Activated effector memory CD4-positive, alpha-beta T cell treated with anti-CD3 and anti-CD28 coated beads, Interleukin-2, amount 50 U/mL, for 16 hours (primary cell): ENCODE measurements around the gene IRF2BP2.
"Not testable (repeated sequence)": the region's sequence is repeated elsewhere in the genome, so short reads cannot be mapped to it uniquely, and the experiment has no call there.

Experiments used
- DNase-seq: peaks from one replicate; pipeline ENCODE4 v3.0.0-alpha.2; 2020

The IRF2BP2 gene

DNA sequence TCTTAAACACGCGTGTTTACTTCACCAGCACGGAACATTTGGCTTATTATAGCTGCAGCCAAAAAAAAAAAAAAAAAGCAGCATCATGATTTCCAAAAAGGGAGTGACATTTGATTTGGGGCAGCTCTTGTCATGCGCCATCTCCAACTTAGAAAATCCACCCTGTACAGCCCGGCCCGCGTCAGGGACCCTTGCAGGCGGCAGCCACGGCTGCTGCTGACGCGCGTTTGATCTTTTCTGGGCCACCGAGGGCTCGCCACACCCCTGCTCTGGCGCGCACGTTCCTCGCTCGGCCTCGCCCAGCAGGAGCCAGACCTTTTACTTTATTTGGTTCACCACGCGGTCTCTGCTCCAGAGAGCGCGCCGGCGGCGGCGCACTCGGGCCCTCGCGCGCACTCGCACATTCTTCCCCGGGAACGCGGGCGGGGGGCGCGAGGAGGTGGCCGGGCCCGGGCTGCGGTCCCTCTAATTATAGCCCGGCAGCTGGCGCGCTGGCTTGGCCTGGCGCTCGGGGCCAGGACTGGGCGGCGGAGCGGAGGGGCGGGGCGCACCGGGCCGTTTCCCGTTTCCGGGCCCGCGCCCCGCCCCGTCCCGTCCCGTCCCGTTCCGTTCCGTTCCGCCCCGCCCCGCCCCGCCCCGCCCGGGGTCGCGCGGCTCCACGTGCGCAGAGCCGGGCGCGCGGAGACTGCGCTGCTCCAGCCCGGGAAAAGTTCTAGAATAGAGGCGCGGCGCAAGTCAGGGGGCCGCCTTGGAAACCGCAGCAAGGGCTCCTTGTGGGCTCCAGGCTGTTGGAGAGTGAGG lies 10.2 kb downstream of the IRF2BP2 start:
- peak; percentile 91 for DNase-seq

DNA sequence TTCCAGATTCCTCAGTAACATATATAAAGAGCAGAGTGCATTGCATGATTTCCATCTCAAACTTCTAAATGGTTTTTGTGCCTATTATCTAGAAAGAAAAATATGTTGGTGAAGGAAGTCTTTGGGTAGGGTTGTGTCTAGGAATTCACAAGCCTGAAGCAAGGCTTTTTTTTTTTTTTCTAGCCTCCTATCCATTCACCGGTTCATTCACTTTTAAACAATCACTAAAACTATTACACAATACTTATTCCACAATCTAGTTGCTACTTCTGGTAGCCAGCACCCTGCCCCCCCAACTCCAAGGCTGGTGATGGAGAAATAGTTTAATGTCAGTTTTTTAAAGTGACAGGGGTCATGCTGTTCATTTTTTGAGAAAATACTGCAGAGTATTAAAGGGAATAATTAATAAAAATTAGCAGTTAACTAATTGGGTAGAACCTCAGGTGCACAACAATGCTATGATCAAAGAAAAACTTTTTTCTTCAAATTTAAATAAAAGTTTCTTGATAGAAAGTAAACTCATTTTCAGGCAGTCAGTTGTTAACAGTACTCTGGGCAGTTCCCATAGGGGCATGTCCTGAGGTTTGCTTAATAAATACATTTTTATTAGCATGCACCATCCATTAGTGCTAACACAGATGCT lies 10.9 kb downstream of the IRF2BP2 start:
- DNase-seq, result no peak

DNA sequence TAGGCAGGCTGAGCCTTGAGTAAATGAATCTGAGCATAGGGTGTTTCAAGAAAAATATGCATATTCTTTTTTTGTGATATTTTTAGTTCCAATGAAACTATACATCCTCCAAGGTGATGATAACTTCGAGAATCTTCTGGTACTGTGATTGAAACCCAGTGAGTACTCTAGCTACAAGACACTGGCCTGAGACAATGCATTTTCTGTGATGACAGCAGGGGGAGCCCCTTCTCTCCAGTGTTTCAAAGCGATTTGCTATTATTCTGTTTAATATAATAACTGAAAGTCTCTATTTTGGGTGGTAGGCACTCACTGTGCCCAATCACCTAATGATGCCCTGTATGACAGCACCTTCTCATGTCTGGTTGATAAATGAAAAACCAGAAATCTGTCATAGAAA lies 12.1 kb downstream of the IRF2BP2 start:
- DNase-seq, result peak; percentile 86

DNA sequence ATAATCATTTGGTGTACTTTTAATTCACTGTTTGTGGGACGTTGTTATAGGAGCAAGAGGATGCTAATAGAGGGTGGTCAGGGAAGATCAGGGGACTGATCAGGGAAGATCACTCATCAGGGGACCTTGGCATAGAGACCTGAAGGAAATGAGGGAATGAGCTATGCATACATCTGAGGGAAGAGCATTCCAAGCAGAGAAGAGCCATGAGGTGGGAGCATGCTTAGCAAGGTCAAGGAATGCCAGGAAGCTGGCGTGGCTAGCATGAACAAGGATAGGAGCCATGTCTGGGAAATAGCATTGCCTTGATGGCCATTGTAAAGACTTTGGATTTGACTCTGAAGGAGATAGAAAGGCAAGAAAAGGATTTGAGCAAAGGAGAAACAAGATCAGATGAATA lies 14.1 kb downstream of the IRF2BP2 start:
- DNase-seq, result no peak

DNA sequence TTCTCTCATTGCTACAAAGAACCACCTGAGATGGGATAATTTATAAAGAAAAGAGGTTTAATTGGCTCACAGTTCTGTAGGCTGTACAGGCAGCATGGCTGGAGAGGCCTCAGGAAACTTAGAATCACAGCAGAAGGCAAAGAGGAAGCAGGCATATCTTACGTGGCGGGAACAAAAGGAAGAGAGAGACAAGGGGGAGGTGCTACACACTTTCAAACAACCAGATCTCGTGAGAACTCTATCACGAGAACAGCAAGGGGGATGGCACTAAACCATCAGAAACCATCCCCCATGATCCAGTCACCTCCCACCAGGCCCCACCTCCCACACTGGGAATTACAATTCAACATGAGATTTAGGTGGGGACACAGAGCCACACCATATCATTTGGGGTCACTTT lies 15.4 kb downstream of the IRF2BP2 start:
- not testable (repeated sequence) for DNase-seq

DNA sequence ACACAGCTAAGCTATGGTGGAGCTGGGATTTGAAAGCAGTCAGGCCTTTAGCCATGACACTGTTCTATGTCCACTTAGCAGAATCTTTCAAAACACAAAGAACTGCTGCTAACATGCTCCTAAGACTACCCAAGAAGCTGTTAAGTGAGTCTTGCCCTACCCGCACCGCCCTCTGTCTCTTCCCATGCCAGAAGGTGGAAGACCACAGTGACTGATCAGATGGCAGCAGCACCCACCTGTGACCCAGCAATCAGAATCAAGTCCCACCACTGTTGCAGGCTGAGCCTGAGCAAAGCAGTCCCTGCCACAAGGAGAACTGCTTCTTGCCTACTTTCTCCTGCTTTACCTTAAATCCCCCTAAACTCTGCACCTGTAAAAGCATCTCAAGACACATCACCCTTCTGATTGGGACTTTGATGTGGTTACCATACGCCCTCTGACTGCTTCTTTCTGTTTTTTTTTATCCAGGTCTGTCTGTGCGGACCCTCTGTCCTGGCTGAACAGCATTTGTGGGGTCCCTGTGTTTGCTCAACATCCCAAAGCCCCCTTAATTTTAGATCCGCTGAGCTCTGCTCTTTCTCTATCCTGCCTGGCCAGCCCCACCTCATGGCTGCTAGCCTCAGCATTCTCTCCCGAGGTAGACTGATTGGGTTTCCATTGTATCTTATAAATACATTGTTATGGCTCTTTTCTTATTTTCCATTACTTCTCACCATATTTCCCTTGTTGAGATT lies 16.0 kb downstream of the IRF2BP2 start:
- DNase-seq, result no peak

DNA sequence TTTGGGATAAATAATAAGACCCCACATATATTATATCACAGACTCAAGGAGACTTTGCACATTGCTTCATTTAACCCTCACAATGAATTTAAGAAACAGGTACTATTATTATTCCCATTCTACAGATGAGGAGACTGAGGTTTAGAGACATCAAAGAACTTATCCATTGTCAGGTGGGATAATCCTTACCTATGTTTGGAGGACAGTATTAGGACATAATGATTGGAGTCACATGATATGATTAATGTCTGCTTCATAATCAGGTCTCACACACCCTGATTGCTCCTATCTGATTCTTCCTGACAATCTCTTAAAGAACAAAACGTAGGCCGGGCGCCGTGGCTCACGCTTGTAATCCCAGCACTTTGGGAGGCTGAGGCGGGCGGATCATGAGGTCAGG lies 16.9 kb downstream of the IRF2BP2 start:
- DNase-seq, result no peak

DNA sequence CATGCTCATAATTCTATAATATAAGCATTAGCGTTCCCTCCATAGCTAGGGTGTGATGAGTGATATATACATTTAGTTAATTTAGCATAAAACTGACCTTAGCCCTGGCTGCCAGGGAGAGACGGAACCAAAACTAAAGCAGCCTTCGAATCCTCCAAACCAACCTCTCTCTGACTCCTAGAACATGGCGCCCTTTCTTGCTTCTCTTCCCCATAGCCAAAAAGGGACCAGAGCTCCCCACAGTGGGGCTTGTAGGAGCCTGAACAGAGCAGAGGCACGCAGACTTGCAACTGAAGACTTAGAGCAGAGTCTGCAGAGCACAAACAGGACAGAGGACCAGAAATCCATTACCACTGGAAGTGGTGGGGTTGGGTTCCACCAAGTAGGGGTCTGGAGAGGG lies 17.7 kb downstream of the IRF2BP2 start:
- DNase-seq, result no peak

DNA sequence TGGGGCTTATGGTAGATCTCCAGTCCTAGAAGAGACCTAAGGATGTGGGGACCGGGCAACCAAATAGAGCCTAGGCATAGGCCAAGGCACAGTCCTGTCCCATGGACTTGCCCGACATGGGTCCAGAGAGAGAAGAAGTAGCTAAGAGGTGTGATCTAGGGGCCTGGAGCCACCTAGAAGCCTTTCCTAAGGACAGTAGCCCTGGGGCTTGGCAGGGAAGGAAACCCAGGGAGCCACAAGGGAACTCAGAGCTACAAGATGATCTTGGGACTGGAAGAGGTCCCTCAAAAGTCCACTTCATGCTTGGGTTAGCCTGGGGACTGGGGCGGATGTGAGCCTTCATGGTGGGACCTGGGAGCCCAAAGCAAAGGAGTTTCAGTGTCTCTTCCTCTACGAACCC lies 18.8 kb downstream of the IRF2BP2 start:
- no peak for DNase-seq

DNA sequence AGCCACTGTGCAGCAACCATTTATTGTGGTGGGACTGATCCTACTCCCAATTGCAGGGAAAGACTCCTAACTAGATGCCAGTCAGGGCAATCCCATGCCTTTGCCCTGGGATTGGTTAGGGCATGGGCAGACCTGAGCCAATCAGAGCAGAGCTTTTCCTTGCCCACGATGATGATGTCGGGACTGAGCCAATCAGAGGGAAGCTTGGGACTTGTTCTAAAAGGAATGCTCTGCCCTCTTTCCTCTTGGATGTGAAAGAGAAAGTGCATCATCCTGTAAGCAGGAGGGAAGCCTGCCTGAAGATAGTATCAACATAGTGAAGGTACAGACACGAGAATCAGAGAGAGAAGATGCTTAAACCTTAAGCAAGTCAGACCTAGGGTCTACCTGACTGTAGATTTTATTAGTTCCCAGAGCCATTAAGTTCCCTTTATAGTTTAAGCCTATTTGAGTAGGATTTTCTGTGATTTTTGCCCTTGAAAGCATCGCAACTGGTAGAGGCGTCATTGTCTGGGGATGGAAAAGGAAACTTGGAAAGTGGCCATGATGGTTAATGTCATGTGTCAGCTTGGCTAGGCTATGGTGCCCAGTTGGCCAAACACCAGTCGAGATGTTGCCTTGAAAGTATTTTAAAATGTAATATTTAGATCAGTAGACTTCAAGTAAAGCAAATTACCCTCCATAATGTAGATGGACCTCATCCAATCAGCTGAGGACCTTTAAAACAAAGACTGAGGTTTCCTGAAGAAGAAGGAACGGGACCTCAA lies 19.9 kb downstream of the IRF2BP2 start:
- DNase-seq, result no peak

DNA sequence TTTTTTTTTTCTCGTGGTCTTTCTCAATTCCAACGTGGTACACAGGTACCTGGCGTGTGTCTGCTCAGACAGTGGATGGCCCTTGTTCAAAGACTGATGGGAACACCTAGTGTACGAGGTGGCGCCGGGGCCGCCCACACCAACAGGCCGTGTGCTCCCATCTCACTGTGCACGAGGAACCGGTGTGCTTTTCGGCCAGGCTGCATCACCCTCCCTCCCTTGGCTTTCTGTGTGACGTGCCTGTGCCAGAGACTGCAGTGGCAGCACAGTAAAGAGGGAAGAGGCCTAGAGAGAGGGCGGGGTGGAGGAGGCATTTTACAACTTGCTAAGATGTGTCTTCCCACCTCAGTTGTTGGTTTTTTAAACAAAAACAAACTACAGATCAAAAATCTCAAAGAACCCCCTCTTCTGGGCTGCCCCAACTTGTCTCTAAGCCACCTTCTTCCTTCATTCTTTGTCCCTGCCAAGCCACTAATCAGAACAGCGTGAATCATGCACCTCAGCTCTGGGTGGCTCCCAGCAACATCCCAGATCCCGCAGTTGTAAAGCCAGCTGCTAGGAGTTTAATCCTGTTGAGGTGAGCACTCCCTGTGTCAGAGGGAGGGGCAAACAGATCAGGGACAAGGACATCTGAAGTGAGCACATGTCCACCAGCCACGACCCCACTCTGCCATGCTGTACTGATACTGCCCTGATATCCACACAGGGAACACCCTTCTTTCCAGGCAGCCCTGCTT lies 20.7 kb downstream of the IRF2BP2 start:
- DNase-seq, result no peak

DNA sequence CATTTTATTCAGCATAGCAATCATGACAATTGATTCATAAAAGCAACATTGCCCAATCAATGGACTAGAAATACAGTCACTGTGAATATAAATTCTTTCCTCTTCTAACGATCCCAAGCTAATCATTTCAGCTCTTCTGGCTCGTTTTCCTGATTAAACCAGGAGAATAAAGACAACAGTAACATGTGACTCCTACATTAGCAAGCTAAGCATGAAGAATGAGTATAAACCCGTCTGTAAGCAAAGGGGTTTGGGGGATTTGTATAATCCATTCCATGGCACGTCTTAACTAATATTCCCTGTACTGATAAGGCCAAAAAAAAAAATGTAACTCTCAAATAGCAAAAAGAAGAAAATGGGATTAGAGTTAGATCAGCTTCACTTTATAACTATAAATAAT lies 21.6 kb downstream of the IRF2BP2 start:
- DNase-seq, result no peak

DNA sequence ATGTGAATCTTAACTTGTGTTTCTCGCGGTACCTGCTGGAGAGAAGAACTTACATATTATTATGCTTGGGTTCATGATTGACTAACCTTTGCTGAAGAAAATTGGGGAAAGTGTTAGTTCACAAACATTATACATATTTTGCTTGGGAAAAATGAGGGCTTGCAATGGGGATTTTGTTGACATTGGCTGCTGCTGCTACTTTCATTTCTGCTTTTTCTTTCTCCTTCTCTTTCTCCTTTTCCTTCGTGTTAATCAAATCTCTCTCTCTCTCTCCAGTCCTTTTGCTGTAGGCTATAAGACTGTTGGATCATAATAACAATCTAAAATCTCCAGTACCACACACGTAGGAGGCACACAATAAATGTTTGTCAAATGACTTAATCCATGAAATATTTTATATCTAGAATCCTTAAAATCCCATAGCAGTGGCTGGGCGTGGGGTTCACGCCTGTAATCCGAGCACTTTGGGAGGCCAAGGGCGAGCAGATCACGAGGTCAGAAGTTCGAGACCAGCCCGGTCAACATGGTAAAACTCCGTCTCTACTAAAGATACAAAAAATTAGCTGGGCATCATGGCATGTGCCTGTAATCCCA lies 23.0 kb downstream of the IRF2BP2 start:
- no peak for DNase-seq

DNA sequence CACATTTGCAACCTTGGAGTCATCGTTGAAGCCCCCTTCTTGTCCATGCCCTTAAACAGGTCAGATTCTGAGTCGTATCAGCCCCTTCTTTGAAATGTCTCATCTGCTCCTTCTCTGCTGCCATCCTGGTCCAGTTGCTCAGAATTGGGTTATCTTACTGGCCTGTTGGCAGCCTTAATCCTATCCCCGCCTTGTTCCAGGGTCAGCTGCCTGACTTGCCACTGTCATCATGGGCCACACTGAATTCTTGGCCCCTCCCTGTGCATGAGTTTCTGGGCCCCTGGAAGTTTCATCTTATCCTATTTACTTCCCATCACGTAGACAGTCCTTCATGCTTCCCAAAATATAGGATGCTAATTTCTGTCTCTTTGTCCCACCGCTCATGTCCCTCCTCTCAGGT lies 23.7 kb downstream of the IRF2BP2 start:
- DNase-seq, result no peak

DNA sequence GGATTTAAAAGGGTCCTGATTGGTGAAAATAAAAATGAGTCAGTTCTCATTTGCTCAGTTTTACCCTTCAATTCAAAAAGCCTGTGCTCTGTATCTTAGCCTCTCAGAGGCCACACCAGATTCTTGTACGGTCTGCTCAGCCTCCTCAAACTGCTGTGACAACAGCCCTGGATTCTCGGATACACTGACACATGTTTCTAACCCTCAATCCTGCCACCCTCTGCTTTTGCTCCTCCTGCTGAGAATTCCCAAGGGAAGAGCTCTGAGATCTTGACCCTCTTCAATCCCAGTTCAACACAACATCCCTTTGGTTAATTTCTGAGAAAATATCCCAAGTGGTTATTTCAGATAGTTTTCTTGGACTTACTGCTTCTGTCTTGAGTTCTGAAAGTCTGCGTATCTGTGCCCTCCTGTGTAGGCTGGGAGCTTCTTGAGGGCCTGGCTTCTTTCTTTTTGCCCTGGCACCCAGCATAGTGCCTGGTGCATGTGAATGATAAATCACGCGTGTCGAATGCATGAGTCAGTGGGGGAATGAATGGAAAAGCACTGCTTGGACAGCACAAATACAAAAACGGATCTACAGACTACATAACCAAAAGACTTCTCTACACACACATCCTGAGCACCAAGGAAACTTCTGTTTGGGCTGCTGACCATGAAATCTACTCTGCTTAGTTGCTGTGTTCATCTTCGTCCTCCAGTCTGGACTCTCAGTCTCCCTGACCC lies 24.5 kb downstream of the IRF2BP2 start:
- no peak for DNase-seq

DNA sequence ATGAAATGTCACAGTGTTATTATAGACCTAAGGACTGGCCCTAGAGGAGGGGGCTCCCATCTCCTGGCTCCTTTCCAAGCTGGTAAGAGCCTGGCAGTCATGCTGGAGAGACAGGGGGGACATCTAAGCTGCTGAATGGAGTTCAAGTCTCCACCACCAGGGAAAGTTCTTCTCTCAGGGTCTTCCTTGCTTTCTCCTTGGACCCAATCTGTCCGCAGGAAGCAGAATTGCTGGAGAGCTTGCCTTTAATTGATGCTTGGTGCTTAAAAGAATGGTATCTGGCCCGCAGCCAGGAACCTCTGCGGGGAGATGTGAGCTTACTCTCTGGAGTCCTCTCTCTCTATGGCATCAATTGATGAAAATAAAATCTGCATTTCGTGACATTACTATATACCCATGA lies 25.1 kb downstream of the IRF2BP2 start:
- DNase-seq, result no peak

DNA sequence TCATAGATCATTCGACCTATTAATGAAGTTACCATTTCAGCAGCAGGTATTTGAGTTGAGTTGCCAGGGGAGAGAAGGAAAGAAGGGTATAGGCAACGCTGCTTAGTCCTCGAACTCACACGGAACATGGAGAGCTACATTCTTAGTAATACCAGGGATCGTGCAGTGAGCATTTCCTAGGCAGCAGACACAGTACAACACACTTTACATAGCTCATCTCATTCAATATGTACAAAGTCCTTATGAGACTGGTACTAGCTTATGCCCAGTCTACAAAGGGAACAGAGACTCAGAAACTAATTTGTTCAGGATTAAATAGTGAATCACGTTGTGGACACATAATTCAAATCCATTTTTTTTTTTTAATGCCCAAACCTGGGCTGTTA lies 25.6 kb downstream of the IRF2BP2 start:
- DNase-seq, result no peak

DNA sequence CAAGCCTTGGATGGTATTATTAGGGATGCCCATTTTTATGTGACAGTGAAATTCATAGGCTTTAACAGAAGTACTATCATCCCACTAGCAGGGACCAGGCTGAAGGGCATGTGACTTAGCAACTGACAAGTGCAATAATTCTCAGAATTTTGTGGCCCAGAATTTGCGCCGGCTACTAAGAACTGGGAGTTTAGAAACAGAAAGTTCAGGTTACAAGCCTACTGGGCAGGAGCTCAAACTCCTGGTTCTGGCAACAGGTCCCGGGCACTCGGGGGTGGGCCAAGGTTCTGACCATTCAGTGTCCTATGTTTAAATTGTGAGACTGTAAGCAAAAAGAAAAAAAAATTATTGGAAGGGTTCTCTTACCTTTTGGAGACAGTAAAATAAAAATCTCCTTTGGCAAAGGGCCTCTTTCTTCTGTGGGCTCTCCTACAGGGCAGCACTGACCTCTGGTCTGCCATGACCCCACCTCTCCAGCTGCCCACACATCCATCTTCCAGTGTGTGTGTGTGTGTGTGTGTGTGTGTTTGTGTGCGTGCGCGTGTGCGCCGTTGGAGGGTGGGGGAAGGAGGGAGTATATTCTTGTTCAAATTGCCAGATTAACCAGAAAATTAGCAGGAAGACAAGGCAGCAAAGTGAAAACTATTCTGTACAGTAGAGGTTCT lies 26.1 kb downstream of the IRF2BP2 start:
- DNase-seq, result no peak

DNA sequence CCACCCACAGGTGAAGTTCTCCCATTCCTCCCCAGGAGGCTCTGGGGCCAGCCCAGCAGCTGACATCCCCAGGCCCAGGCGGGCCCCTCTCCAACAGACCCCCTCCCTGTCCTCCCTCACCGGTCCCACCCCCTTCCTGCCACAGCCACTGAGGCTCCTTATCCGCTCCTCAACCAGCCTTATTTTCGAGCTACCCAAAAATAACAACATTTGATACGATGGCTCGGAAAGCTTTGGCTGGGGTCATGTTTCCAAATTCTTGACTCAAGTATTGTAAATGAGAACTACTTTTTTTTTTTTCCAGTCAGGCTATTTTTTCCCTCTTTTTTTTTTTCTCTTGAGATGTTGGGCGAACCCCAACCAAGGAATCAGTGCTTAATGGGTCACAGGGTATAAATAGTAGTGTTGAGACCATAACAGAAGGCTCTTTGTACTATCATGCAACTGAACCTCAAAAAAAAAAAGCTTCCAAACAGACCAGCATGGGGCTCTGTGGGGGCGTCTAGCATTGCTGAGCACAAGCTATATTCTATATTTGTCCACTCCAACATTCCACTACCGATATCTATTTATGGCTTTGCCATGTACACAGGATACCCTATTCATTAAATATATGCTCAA lies 27.2 kb downstream of the IRF2BP2 start:
- no peak for DNase-seq

DNA sequence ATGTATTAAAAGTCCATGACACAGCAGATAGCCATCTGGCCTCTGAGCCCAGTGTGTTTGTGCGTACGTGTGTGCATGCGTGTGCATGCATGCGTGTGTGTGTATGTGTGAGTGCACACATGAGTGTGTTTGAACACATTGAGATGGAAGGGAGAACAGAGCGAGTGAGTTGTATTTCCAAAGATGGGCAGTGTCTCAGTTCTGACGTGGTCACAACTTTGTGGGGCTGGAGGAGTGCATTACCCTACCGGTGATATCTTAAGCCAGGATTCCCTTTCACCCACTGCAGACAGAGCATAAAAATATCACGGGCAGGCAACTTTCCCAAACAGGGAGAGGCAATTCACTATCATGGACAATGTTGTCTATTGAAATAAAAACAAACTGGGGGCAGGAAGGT lies 27.8 kb downstream of the IRF2BP2 start:
- DNase-seq, result no peak
